GM20000 (cell line): Measurements from ENCODE around the gene CLDN3.
"Not testable (repeated sequence)": the region's sequence is repeated elsewhere in the genome, so short reads cannot be mapped to it uniquely, and the experiment has no call there.

Source experiments
- DNase-seq: peaks from one replicate; pipeline ENCODE4 v3.0.0; 2012; ENCODE audit warnings: low spot score
- CTCF ChIP-seq: IDR thresholded peaks from 2 replicates; pipeline ENCODE4 v1.5.1; 2012; ENCODE audit warnings: mild to moderate bottlenecking, control low read depth; ENCODE audit errors: extremely low read depth, missing control alignments

The CLDN3 gene

DNA sequence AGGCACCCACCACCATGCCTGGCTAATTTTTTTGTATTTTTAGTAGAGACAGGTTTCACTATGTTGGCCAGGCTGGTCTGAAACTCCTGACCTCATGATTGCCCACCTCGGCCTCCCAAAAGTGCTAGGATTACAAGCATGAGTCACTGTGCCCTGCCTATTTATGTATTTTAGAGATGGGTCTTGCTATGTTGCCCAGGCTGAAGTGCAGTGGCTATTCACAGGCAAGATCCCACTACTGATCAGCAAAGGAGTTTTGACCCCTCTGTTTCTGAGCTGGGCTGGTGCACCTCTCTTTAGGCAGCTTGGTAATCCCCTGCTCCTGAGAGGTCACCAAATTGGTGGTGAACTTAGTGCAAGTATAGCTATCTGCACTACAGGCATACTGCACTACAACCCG lies 37.7 kb downstream of the CLDN3 start:
- TF ChIP-seq CTCF: no peak
- DNase-seq: no peak

- no peak for DNase-seq
- no peak for TF ChIP-seq CTCF
These were observed 39.6 kb downstream of the CLDN3 start for GRCh38 chr7:73730485-73730884.

DNA sequence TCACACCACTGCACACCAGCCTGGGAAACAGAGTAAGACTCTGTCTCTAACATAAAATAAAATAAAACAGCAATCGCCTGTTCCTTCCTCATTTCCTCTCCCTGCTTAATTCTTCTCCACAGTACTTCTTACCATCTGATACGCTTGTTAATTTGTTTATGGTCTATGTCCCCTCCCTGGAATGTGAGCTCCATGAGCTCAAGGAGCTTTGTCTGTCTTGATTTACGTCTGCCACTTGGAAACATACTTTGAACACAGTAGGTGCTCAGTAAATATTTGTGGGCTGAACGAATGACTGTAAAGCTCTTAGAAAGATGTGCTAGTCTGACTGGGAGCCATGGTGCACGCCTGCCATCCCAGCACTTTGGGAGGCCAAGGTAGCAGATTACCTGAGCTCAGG lies 41.5 kb downstream of the CLDN3 start:
- no peak for DNase-seq
- no peak for TF ChIP-seq CTCF

DNA sequence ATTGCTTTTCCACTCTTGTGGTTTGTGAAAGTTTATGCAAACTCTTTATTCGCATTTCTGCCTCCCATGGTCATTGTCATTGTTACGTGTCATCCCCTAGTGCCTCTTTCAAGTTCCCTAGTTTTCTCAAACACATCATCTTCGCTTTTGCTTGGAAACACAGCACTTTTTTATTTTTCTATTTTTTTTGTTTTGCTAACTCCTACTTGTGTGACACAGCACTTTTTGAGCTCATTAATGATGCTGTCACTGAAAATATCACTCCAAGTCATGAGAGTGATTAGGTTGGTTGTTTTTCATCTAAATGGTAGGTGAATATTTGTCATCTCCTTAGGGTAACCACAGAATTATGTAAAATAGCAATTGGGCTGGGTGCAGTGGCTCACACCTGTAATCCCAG lies 42.1 kb downstream of the CLDN3 start:
- DNase-seq: no peak
- TF ChIP-seq CTCF: no peak

DNA sequence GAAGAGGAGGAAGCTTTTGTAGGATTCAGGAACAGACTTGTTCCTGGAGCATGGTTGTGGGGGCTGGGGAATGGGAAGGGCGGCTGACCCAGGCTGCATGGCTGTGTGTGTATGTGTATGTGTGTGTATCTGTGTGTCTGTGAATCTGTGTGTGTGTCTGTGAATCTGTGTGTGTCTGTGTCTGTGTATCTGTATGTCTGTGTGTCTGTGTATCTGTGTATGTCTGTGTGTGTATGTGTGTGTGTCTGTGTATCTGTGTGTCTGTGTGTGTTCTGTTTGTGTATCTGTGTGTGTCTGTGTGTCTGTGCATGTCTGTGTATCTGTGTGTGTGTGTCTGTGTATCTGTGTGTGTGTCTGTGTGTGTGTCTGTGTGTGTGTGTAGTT lies 44.0 kb downstream of the CLDN3 start:
- no peak for DNase-seq
- TF ChIP-seq CTCF: no peak

GRCh38 chr7:73723813-73724212 lies 46.3 kb downstream of the CLDN3 start:
- no peak for DNase-seq
- TF ChIP-seq CTCF: no peak

DNA sequence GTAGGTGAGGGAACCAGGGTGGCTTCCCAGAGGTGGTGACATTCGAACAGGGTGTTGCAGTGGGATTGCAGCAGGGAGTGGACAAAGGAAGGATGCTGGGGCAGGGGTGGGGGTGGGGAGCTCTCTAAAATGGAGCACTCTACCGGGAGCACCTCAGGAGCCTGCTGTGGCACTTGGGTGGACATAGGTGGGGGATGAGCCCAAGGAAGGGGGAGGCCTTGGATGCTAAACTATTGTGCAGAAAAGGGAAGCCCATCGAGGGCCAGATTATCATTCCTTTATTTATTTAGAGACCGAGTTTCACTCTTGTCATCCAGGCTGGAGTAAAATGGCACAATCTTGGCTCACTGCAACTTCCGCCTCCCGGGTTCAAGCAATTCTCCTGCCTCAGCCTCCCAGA lies 47.3 kb downstream of the CLDN3 start:
- TF ChIP-seq CTCF: no peak
- no peak for DNase-seq

DNA sequence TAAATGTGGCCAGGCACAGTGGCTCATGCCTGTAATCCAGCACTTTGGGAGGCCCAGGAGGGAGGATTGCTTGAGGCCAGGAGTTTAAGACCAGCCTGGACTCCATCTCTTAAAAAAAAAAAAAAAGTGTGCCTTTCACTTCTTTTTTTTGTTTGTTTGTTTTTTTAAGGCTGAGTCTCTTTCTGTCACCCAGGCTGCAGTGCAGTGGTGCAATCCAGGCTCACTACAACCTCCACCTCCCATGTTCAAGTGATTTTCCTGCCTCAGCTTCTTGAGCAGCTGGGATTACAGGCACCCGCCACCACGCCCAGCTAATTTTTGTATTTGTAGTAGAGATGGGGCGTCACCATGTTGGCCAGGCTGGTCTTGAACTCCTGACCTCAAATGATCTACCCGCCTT lies 47.9 kb downstream of the CLDN3 start:
- not testable (repeated sequence) for DNase-seq
